Suppressor macrophage (primary cell): ENCODE results near the gene CLEC17A.
"Not testable (repeated sequence)": the region's sequence is repeated elsewhere in the genome, so short reads cannot be mapped to it uniquely, and the experiment has no call there.

Experiments
- DNase-seq, 4 experiments: peaks; one replicate each; pipeline ENCODE4 v3.0.0-alpha.2; 2020 to 2022

Gene CLEC17A

DNA sequence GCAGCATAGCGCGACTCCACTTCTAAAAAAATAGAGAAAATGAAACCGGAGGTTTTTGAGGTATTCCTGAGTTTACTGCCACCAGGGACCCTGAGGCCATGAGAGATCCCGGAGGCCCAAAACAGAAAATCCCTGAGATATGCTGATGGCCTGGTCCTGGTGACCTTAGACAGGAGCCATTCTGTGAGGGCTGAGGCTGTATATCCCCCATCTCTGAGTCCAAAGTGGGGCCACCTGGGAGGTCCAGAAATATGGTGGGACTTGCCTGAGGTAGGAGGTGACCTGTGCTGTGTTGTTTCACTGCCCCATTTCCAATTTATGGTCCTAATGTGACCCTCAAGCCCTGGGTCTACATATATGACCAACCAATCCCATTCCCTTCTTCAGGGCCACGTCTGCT is 1.5 kb downstream of the CLEC17A start:
- not testable (repeated sequence) for DNase-seq

DNA sequence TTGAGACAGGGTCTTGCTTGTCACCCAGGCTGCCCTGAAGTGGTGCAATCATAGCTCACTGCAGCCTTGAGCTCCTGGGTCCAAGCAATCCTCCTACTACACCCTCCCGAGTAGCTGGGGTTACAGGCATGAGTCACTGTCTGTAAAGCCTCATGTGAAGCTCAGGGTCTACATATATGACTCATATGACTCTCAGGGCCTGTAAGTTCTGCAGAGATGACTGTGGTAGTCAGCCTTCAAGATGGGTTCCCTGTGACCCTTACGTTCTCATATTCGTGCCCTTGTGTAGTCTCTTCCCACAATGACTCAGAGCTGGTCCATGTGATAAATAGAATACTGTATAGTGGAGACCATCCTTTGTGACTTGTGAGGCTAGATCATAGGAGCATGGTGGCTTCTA is 2.3 kb downstream of the CLEC17A start:
- DNase-seq = peak; percentile 61 to 91 (median 66)

DNA sequence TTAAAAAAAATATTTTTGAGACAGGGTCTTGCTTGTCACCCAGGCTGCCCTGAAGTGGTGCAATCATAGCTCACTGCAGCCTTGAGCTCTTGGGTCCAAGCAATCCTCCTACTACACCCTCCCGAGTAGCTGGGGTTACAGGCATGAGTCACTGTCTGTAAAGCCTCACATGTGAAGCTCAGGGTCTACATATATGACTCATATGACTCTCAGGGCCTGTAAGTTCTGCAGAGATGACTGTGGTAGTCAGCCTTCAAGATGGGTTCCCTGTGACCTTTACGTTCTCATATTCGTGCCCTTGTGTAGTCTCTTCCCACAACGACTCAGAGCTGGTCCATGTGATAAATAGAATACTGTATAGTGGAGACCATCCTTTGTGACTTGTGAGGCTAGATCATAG is 6.5 kb downstream of the CLEC17A start:
- peak; percentile 38 to 79 (median 52) for DNase-seq

DNA sequence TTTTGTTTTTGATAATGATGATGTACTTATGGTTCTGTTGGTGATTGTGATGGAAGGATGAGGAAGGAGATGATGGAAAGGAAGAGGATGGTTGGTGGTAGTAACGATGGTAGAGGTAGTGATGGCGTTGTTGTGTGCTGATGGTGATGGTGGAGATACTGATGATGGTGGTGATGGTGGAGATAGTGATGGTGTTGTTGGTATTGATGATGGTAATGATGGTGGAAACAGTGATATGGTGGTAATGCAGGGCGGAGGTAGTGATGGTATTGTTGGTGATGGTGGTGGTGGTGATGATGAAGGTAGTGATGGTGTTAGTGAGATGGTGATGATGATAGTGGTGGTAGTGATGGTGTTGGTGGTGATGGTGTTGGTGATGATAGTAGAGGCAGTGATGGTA is 12.7 kb downstream of the CLEC17A start:
- no peak for DNase-seq

DNA sequence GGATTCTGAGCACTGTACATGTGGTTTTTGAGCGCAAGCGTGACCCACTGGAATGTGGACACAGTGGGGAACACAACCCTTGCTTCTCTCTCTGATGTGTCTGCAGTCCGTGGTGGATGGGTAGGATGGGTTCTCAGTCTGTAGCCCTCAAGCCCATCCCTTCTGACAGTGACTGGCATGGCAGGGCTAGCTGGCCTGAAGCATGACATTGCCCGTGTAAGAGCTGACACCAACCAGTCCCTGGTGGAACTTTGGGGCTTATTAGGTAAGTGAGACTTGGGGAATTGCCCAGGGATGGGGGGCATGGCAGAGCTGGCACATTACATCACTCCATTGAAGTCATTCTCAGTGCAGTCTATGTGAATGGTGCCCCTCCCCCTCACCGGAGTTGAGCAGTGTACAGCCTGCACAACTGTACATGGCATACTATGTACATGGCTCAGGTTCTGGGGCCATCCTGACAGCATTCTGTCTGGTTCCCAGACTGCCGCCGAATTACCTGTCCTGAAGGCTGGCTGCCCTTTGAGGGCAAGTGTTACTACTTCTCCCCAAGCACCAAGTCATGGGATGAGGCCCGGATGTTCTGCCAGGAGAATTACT is 16.8 kb downstream of the CLEC17A start:
- no peak for DNase-seq

DNA sequence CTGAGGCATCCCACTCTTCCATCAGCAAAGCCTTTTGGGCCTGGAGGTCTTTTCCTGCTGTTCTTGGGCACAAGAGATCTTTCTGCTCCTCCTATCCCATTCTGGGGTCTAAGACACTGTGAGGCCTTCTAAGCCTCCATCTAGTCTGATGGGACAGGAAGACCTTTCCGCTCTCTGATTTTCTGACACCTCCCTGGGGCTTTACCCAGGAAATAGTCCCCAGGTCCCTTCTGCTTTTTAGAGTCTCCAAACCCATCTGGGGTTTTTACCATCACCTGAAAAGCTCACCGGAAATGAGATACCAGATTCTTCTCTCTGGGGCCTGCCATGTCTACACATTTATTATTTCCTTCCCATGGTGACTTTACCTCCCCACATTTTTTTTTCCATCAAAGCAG is 21.1 kb downstream of the CLEC17A start:
- DNase-seq = no peak

DNA sequence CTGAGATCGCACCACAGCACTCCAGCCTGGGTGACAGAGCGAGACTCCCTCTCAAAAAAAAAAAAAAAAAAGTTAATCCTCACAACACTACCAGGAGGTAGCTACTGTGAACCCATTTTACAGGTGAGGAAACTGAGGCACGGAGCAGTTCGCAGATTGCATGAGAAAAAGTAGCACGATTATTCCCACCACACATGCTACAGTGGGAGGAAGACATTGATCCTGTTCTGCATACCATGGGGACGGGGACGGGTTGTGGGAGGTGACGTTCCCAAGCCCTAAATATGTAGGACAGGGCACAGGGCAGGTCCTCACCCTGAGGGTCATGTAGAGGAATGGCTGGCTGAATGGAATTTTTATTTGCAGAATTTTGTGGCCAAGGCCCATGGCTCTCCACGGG is 23.7 kb downstream of the CLEC17A start:
- no peak for DNase-seq

DNA sequence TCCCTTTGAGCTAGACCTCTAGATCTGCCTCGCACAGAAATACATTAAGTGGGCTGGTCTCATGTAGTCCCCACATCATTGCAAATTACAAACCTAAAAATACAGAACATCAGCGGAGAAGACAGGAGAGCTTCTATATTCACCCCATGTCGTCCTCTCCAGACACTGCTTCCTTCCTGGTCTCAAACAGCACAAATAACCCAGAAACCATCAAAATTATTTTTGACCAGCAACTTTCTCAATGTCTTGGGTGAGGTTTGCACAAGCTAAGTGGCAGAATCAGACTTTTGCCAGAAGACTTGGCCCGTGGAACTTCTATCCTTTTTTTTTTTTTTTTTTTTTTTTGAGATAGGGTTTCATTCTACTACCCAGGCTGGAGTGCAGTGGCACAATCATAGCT is 28.2 kb downstream of the CLEC17A start:
- peak in 2 of 4 experiments; percentile 10 to 18 for DNase-seq

DNA sequence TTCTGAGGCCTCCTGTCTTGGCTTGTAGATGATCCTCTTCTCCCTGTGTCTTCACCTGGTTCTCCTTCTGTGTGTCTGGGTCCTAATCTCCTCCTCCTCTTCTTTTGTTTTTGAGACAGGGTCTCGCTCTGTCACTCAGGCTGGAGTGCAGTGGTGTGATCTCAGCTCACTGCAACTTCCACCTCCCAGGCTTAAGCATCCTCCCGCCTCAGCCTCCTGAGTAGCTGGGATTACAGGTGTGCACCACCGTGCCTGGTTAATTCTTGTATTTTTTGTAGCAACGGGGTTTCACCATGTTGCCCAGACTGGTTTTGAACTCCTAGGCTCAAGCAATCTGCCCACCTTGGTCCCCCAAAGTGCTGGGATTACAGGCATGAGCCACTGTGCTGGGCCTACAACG is 29.4 kb downstream of the CLEC17A start:
- DNase-seq = not testable (repeated sequence)

DNA sequence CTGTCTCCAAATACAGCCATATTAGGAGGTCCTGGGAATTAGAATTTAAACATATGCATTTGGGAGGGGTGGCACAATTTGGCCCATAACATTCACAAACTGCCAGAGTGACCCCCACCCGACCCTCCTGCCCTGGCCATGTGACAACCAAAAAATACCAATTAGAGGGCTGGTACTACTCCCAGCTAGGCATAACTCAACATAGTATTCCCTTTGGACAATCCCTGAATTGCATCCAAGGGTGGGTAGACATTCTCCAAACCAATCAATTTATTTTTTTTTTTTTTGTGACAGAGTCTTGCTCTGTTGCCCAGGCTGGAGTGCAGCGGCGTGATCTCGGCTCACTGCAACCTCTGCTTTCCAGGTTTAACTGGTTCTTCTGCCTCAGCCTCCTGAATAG is 29.8 kb downstream of the CLEC17A start:
- DNase-seq = no peak

DNA sequence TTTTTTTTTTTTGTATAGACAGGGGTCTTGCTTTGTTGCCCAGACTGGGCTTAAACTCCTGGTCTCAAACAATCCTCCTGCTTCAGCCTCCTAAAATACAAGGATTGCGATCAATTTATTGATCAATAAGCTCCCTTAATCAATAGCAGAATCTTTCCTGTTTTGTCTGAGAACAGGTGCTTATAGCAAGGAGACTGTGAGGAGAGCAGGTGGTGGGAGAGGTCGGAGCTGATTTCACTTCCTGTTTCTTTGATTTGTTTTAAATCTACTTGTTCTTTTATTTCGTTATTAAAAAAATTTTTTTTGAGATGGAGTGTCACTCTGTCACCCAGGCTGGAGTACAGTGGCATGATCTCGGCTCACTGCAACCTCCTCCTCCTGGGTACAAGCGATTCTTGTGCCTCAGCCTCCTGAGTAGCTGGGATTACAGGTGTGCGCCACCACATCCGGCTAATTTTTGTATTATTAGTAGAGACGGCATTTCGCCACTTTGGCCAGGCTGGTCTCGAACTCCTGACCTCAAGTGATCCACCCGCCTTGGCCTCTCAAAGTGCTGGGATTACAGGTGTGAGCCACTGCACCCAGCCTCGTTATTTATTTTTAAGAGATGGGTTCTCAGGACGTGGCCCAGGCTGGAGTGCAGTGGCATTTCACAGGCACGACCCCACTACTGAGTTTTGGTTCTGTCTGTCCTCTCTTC is 30.7 kb downstream of the CLEC17A start:
- DNase-seq = not testable (repeated sequence)

DNA sequence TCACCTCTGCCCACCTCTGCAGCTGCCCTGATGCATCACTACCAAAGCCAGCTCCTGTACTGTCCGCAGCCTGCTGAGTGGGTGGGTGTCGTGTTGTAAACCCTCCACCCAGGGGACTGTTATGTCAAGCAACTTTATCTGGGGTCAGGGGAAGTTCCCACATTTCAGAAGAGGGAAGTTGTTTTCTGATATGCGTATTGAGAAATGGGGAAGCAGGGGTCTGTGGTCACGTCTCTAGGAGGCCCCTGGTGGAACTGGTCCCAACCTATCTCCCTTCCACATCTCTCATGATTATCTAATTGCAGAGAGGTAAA is 31.2 kb downstream of the CLEC17A start:
- DNase-seq = peak; percentile 86 to 95 (median 91)

DNA sequence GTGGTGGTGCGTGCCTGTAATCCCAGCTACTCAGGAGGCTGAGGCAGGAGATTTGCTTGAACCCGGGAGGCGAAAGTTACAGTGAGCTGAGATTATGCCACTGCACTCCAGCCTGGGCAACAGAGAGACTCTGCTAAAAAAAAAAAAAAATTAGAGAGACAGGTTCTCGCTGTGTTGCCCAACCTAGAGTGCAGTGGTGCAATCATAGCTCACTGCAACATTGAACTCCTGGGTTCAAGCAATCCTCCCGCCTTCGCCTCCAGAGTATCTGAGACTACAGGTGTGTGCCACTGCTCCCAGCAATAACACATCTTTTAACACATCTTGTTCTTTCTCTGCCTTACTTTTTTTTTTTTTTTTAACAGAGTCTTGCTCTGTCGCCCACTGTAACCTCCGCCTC is 32.7 kb downstream of the CLEC17A start:
- peak in 1 of 4 experiments; percentile 26 for DNase-seq

DNA sequence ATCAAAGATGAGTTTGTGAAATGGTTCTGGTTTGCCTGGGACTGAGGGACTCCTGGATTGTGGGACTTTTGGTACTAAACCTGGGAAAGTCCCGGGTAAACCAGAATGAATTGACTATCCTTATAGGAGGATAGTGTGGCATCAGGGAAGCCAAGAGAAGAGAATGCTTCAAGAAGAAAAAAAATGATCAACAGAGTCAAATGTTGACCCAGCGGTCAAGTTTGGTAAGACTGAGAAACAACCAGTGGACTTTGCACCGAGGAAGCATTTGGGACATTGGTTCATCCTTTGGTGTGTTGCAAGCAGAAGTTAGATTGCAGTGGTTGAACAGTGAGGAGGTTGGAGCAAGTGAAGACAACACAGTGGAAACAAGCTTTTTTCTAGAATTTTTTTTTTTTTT is 33.5 kb downstream of the CLEC17A start:
- peak; percentile 75 to 89 (median 81) for DNase-seq

DNA sequence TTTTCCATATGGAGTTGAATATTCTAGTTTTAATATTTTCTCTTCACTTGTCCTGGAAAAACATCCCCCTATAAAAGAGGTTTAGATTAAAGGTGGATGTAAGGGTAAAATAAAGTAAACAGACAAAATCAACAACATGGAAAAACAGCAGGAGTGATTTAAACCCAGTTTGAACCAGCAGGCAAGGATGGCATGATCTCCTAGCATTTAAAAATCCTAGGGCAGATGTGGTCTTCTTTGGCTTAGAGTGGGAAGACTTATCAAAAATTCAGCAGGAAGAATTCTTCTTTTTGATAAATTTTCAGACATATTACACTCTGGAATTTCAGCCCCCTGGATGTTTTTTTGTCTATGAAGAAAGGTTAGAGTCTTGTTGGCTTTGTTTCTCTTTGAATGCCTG is 36.5 kb downstream of the CLEC17A start:
- DNase-seq = no peak

DNA sequence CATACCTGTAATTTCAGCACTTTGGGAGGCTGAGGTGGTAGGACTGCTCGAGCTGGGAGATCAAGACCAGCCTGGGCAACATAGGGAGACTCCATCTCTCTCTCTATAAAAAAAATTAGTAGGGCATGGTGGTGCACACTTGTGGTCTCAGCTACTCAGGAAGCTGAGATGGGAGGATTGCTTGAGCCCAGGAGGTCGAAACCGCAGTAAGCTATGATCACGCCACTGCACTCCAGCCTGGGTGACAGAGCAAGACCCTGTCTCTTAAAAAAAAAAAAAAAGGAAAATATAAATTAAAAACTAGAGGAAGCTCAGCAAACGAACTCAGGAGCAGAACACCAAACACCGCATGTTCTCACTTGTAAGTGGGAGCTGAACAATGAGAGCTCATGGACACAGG is 41.6 kb downstream of the CLEC17A start:
- DNase-seq = not testable (repeated sequence)

DNA sequence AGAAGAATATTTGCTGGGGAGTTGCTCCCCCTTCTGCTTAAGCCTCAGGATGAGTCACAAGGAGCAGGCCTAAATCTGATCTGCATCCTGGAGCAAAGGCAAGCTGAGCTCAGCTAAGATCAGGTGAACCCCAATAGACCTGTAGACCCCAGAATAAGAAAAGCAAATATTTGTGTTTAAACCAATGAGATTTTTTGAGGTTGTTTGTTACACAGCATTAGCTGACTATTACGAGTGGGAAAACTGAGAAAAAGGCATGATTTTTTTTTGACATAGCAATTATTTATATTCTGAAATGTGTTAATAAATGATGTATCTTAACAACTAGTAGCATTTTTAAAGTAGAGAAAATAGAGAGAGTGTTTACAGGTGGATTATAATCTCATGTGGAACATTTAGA is 46.7 kb downstream of the CLEC17A start:
- DNase-seq = no peak

DNA sequence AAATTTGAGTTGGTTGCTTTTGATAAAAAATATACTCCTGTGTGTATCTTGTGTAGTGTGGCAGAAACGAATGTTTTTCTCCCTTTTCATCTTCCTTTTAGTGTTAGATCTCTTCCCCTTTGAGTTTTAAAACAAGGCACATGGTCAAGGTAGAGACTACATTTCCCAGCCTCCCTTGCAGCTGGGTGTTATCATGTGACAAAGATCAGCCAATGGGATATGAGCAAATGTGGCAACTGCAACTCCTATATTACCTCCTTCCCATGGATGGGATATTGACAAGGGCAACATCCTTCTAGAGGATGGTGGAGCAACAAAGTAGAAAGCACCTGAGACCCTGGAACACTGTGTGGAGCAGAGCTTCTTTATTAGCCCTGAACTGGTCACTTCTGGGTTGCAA is 49.4 kb downstream of the CLEC17A start:
- peak; percentile 31 to 67 (median 62) for DNase-seq

DNA sequence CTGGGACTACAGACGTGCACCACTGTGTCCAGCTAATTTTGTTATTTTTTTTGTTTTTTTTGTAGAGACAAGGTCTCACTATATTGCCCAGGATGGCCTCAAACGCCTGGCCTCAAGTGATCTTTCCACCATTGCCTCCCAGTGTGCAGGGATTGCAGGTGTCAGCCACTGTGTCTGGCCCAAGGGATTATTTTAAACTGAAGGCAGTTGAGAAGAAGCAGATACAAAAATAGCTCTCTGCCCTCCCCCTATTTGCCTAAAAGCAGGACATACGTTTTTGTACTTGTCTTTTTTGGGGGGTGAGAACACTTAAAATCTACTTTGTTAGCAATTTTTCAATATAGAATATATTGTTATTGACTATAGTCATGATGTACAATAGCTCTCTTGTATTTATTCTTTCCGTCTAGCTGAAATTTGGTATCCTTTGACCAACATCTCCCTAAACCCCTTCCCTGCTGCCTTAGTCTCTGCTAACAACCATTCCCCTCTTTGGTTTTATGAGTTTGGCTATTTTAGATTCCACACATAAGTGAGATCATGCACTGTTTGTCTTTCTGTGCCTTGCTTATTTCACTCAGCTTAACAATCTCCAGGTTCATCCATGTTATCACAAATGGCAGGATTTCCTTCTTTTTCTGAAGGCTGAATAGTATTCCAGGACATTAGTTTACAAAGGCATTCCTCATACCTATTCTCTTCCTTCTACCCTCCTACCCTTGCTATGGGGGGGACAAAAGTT is 56.8 kb downstream of the CLEC17A start:
- DNase-seq = no peak

DNA sequence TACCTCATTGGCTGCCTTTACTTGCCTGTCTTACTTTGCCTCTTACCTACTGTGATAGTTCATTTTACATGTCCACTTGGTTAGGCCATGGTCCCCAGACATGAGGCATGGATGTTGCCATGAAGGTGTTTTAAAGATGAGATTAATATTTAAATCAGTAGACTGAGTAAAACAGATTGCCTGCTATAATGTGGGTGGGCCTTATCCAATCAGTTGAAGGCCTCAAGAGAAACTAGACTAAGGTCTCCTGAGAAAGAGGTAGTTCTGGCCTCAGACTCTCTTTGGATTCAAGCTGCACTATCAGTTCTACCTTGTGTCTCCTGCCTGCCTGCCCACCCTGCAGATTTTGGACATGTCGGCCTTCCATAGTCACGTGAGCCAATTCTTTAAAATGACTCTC is 65.6 kb downstream of the CLEC17A start:
- DNase-seq = no peak

DNA sequence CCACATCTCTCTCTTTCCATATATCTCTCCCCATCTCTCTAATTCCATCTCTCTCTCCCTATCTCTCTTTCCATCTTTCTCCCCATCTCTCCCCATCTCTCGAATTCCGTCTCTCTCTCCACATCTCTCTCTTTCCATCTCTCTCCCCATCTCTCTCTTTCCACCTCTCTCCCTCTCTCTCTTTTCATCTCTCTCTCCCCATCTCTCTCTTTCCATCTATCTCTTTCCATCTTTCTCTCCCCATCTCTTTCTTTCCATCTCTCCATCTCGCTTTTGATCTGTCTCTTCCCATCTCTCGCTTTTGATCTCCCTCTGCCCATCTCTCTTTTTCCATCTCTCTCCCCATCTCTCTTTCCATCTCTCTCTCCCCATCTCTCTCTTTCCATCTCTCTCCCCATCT is 66.1 kb downstream of the CLEC17A start:
- DNase-seq = no peak

DNA sequence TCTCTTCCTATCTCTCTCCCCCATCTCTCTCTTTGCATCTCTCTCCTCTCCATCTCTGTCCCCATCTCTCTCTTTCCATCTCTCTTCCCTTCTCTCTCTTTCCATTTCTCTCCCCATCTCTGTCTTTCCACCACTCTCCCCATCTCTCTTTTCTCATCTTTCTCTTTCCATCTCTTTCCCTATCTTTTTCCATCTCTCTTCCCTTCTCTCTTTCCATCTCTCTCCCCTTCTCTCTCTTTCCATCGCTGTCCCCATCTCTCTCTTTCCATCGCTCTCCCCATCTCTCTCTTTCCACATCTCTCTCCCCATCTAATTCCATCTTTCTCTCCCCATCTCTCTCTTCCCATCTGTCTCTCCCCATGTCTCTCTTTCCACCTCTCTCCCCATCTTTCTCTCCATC is 67.3 kb downstream of the CLEC17A start:
- DNase-seq = no peak

DNA sequence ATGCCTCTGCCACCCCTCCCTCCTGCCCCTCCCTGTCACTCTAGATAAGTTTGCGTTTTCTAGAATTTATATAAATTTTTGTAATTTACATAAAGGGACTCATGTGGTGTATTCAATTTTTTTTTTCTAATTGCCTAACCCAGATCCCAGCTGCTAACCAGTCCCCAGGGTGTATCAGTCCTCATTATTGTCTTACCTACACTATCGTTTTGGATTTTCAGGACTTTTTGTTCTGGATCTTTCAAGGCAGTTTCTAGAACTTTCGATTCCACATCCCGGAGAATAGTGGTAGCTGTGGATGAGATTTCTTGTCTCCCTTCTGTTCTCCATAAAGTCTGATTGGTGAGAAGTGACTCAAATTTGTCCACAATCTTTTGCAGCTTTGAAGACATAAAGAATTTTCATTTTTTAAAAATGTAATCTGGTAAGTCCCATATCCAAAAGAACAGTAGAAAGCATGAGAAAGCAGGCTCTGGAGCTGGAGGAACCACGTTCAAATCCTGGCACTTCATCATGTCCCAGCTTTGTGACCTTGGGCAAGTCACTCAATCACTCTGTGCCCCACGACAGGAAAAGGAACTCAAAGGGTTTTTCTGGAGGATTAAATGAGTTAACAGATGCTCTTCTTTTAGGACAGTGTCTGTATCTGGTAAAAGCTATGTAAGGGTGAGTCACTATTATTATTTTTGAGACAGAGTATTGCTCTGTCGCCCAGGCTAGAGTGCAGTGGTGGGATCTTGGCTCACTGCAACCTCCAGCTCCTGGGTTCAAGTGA is 72.1 kb downstream of the CLEC17A start:
- peak in 1 of 4 experiments; percentile 51 for DNase-seq
